Stimulated activated naive CD4-positive, alpha-beta T cell treated with Interleukin-2 at 50 U/mL for 16 hours (primary cell): Measurements from ENCODE around the gene KDM5C.
"Not testable (repeated sequence)": the region's sequence is repeated elsewhere in the genome, so short reads cannot be mapped to it uniquely, and the experiment has no call there.

ENCODE experiments used
- DNase-seq: peaks from one replicate; lab custom pipeline; 2025; lab: John Stamatoyannopoulos, UW

Gene KDM5C

GRCh38 chrX:53190363-53190960 lies 34.5 kb downstream of the KDM5C start:
- DNase-seq, result no peak

GRCh38 chrX:53188763-53189162 lies 36.2 kb downstream of the KDM5C start:
- peak; percentile 14 for DNase-seq

GRCh38 chrX:53186351-53186750 lies 38.7 kb downstream of the KDM5C start:
- peak; percentile 6 for DNase-seq

GRCh38 chrX:53184836-53185235 lies 40.2 kb downstream of the KDM5C start:
- no peak for DNase-seq

GRCh38 chrX:53171356-53171755 lies 53.7 kb downstream of the KDM5C start:
- DNase-seq, result no peak

GRCh38 chrX:53166103-53166502 lies 58.9 kb downstream of the KDM5C start:
- DNase-seq, result no peak

- DNase-seq, result not testable (repeated sequence)
These were observed 60.4 kb downstream of the KDM5C start for GRCh38 chrX:53164566-53164965.

GRCh38 chrX:53163436-53163835 lies 61.6 kb downstream of the KDM5C start:
- DNase-seq, result no peak

- DNase-seq, result no peak
These were observed 64.6 kb downstream of the KDM5C start for GRCh38 chrX:53160297-53160983.

- DNase-seq, result no peak
These were observed 65.8 kb downstream of the KDM5C start for GRCh38 chrX:53159184-53159583.

GRCh38 chrX:53156207-53156596 lies 68.8 kb downstream of the KDM5C start:
- no peak for DNase-seq

- DNase-seq, result no peak
These were observed 69.3 kb downstream of the KDM5C start for GRCh38 chrX:53155512-53156206.

- DNase-seq, result no peak
These were observed 71.4 kb downstream of the KDM5C start for GRCh38 chrX:53153581-53153980.
